22Rv1 (cell line): ENCODE results near the gene FAM131C.

ENCODE experiments used
- ZFX ChIP-seq: fragments of 450-650 bp; IDR thresholded peaks from 2 replicates; pipeline ENCODE4 v1.6.1; 2017; ENCODE audit warnings: antibody characterized with exemption, borderline replicate concordance
- TF ChIP-seq, protein P1 (sequence below): fragments of 450-650 bp; IDR thresholded peaks from 2 replicates; pipeline ENCODE4 v1.5.1; 2017; ENCODE audit warnings: mild to moderate bottlenecking

- TF ChIP-seq, protein P1, sequence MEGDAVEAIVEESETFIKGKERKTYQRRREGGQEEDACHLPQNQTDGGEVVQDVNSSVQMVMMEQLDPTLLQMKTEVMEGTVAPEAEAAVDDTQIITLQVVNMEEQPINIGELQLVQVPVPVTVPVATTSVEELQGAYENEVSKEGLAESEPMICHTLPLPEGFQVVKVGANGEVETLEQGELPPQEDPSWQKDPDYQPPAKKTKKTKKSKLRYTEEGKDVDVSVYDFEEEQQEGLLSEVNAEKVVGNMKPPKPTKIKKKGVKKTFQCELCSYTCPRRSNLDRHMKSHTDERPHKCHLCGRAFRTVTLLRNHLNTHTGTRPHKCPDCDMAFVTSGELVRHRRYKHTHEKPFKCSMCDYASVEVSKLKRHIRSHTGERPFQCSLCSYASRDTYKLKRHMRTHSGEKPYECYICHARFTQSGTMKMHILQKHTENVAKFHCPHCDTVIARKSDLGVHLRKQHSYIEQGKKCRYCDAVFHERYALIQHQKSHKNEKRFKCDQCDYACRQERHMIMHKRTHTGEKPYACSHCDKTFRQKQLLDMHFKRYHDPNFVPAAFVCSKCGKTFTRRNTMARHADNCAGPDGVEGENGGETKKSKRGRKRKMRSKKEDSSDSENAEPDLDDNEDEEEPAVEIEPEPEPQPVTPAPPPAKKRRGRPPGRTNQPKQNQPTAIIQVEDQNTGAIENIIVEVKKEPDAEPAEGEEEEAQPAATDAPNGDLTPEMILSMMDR = no peak
- TF ChIP-seq ZFX = no peak
These were observed 44.5 kb upstream of the FAM131C start for GRCh38 chr1:16117936-16118335.
